ENCODE data around the gene CLNK.

CLNK gene

DNA sequence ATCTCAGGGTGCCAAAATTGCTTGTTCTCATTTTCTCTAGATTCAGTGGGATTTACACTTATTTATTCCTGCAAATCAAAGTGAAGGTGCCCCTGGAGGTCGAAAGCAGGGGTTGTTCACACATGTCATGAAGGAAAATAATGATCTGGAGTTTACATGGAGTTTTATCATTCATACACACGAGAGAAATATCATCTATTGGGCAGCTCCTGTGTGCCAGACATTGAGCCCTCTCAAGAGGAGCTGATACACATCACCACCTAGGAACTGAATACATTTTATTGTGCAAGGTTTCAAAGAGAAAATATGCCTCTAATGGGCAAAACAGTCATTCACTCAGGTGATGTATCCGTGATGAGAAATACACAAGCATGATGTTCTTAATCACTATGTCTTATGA, 23.5 kb downstream of the CLNK start:
- Histone ChIP-seq H3K4me1 (ENCODE audit: control insufficient read depth, insufficient read depth, low read length) (no peaks in the 10 kb centered on the region), H3K4me3 (ENCODE audit: low read depth, low read length) (no peak overlapping the region), H3K36me3 (ENCODE audit: control insufficient read depth, insufficient read depth, low read length) (no peaks in the 10 kb centered on the region), H3K27me3 (ENCODE audit: control insufficient read depth, insufficient read depth, low read length) (no peaks in the 10 kb centered on the region), H3K27ac (ENCODE audit: low read depth, low read length) (no peak overlapping the region), H3K9ac (ENCODE audit: low read length) (no peak overlapping the region), H3K9me3 (ENCODE audit: control insufficient read depth, insufficient read depth, low read depth, low read length) (no peaks in the 10 kb centered on the region)

DNA sequence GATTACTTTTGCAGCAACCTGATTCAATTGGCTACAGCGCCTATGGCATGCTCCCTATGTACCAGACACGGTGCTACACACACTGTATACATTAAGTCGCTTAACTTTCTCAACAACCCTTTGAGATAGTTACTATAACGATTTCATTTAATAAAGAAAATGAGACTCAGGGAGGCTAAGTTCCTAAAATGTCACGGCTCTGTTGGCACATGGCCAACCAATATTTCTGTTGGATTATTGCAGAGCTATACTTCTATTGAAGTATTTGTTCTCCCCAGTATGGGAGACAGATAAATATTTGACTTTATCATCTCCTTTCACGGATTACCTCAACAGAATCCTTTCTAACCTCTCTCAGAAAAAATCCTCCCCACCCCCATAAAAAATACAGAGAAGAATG, 25.3 kb downstream of the CLNK start:
- no peaks in the 10 kb centered on the region for H3K27me3 ChIP-seq (ENCODE audit: control insufficient read depth, insufficient read depth, low read length)
- H3K36me3 ChIP-seq (ENCODE audit: control insufficient read depth, insufficient read depth, low read length), result no peaks in the 10 kb centered on the region
- no peaks in the 10 kb centered on the region for H3K4me1 ChIP-seq (ENCODE audit: control insufficient read depth, insufficient read depth, low read length)
- H3K27ac ChIP-seq (ENCODE audit: low read depth, low read length), result no peak overlapping the region
- no peak overlapping the region for H3K9ac ChIP-seq (ENCODE audit: low read length)
- H3K9me3 ChIP-seq (ENCODE audit: control insufficient read depth, insufficient read depth, low read depth, low read length), result no peaks in the 10 kb centered on the region
- no peak overlapping the region for H3K4me3 ChIP-seq (ENCODE audit: low read depth, low read length)

DNA sequence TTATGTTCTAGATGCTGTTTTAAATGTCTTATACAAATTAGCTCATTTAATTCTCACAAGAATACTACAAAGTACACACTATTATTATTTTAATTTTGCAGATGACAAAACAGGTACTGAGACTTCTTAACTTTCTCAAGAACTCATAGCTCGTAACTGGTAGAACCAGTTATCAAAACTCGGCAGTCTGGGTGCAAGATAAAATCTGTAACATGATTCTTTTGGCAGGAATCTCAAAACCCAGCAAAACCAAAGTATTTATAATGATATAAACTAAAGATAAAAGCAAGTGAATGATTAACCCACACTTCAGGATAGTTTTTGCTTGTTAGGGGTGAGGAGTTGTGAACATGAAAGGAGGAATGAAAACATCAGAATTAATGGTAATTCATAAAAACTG, 27.6 kb downstream of the CLNK start:
- Histone ChIP-seq H3K27ac (ENCODE audit: low read depth, low read length) (no peak overlapping the region), H3K4me1 (ENCODE audit: control insufficient read depth, insufficient read depth, low read length) (no peaks in the 10 kb centered on the region), H3K9me3 (ENCODE audit: control insufficient read depth, insufficient read depth, low read depth, low read length) (no peaks in the 10 kb centered on the region), H3K36me3 (ENCODE audit: control insufficient read depth, insufficient read depth, low read length) (no peaks in the 10 kb centered on the region), H3K4me3 (ENCODE audit: low read depth, low read length) (no peak overlapping the region), H3K9ac (ENCODE audit: low read length) (no peak overlapping the region), H3K27me3 (ENCODE audit: control insufficient read depth, insufficient read depth, low read length) (no peaks in the 10 kb centered on the region)

DNA sequence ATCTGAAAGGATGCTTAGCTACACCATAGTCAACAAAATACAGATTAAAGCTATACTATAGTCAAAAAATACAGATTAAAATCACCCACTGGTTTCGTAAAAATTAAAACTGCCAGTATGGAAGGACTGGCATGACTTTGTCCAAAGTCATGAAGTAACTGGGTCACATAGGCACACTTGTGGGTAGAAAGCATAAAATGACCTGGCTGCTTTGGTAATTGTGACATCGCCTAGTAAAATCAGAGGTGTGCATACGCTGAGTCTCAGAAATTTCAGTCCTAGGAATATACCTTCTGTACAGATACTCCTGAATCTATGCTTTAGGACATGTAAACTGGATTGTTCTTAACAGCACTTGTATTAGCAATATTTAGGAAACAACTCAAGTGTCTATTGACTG, 28.1 kb downstream of the CLNK start:
- no peaks in the 10 kb centered on the region for H3K36me3 ChIP-seq (ENCODE audit: control insufficient read depth, insufficient read depth, low read length)
- H3K9ac ChIP-seq (ENCODE audit: low read length), result no peak overlapping the region
- no peak overlapping the region for H3K4me3 ChIP-seq (ENCODE audit: low read depth, low read length)
- no peaks in the 10 kb centered on the region for H3K9me3 ChIP-seq (ENCODE audit: control insufficient read depth, insufficient read depth, low read depth, low read length)
- H3K27ac ChIP-seq (ENCODE audit: low read depth, low read length), result no peak overlapping the region
- H3K4me1 ChIP-seq (ENCODE audit: control insufficient read depth, insufficient read depth, low read length), result no peaks in the 10 kb centered on the region
- H3K27me3 ChIP-seq (ENCODE audit: control insufficient read depth, insufficient read depth, low read length), result no peaks in the 10 kb centered on the region

GRCh38 chr4:10655968-10656367, 28.6 kb downstream of the CLNK start:
- no peaks in the 10 kb centered on the region for H3K9me3 ChIP-seq (ENCODE audit: control insufficient read depth, insufficient read depth, low read depth, low read length)
- H3K4me1 ChIP-seq (ENCODE audit: control insufficient read depth, insufficient read depth, low read length), result no peaks in the 10 kb centered on the region
- no peak overlapping the region for H3K4me3 ChIP-seq (ENCODE audit: low read depth, low read length)
- no peak overlapping the region for H3K9ac ChIP-seq (ENCODE audit: low read length)
- H3K27ac ChIP-seq (ENCODE audit: low read depth, low read length), result no peak overlapping the region
- no peaks in the 10 kb centered on the region for H3K27me3 ChIP-seq (ENCODE audit: control insufficient read depth, insufficient read depth, low read length)
- H3K36me3 ChIP-seq (ENCODE audit: control insufficient read depth, insufficient read depth, low read length), result no peaks in the 10 kb centered on the region

GRCh38 chr4:10648479-10648878, 36.1 kb downstream of the CLNK start:
- H3K9ac ChIP-seq (ENCODE audit: low read length), result no peak overlapping the region
- H3K27ac ChIP-seq (ENCODE audit: low read depth, low read length), result no peak overlapping the region
- H3K9me3 ChIP-seq (ENCODE audit: control insufficient read depth, insufficient read depth, low read depth, low read length), result no peaks in the 10 kb centered on the region
- no peaks in the 10 kb centered on the region for H3K36me3 ChIP-seq (ENCODE audit: control insufficient read depth, insufficient read depth, low read length)
- H3K27me3 ChIP-seq (ENCODE audit: control insufficient read depth, insufficient read depth, low read length), result no peaks in the 10 kb centered on the region
- no peaks in the 10 kb centered on the region for H3K4me1 ChIP-seq (ENCODE audit: control insufficient read depth, insufficient read depth, low read length)
- no peak overlapping the region for H3K4me3 ChIP-seq (ENCODE audit: low read depth, low read length)

DNA sequence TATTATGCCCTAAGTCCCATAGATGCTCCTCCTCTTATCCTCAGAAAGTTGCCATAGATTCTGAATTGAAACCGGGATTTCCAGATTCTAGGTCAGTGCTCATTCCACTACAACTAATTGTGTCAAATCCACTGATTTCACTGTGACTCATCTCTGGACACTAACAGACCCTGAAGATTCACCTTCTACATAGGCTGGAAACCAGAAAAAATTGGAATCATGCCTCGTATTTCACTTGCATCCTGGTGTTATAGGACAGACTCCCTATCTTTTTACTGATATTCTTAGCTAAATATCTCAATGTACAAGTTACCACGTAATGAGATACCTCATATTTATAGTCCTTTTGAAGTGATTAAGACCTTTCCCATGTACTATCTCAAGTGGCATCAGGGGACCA, 36.7 kb downstream of the CLNK start:
- no peak overlapping the region for H3K27ac ChIP-seq (ENCODE audit: low read depth, low read length)
- H3K9ac ChIP-seq (ENCODE audit: low read length), result no peak overlapping the region
- H3K27me3 ChIP-seq (ENCODE audit: control insufficient read depth, insufficient read depth, low read length), result no peaks in the 10 kb centered on the region
- H3K9me3 ChIP-seq (ENCODE audit: control insufficient read depth, insufficient read depth, low read depth, low read length), result no peaks in the 10 kb centered on the region
- H3K4me1 ChIP-seq (ENCODE audit: control insufficient read depth, insufficient read depth, low read length), result no peaks in the 10 kb centered on the region
- H3K36me3 ChIP-seq (ENCODE audit: control insufficient read depth, insufficient read depth, low read length), result no peaks in the 10 kb centered on the region
- H3K4me3 ChIP-seq (ENCODE audit: low read depth, low read length), result no peak overlapping the region

DNA sequence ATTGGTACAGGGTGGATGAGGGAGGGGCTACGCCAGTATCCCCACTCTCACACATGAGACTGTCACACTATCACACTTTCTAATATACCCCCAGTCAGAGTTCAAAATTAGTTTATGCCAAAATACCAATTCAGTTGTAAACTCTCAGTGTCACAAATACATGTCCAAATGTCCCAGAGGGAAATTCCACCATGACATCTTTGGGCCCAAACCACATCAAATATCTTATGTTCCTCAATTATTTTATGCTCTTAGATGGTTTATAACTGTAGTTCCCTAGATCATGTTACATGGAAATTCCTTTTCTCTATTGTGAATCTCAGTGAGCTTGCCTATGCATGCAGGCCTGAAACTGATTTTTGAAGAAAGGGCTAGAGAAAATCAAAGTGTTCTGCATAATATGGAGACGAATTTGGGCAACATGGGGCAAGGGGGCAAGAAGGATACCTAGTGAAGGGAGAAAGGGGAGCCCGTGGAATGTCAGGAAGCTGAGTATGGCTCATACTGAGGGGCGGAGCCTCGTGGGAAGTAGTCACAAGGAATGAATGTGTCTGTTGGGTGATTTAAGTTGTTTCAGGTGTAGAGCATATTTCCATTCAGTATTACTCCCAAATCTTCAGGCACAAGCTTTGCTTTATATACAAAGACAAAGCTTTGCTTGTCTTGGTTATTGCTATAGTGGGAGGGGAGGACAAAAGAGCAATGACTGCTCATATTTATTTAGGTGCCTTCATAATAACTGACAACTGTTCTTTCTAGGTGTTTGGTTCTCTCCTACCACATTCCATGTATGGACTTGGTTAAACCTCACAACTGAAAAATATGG, 40.8 kb downstream of the CLNK start:
- no peak overlapping the region for H3K9ac ChIP-seq (ENCODE audit: low read length)
- no peaks in the 10 kb centered on the region for H3K4me1 ChIP-seq (ENCODE audit: control insufficient read depth, insufficient read depth, low read length)
- no peaks in the 10 kb centered on the region for H3K36me3 ChIP-seq (ENCODE audit: control insufficient read depth, insufficient read depth, low read length)
- no peak overlapping the region for H3K27ac ChIP-seq (ENCODE audit: low read depth, low read length)
- H3K9me3 ChIP-seq (ENCODE audit: control insufficient read depth, insufficient read depth, low read depth, low read length), result no peaks in the 10 kb centered on the region
- H3K4me3 ChIP-seq (ENCODE audit: low read depth, low read length), result no peak overlapping the region
- H3K27me3 ChIP-seq (ENCODE audit: control insufficient read depth, insufficient read depth, low read length), result no peaks in the 10 kb centered on the region

- no peak overlapping the region for H3K4me3 ChIP-seq (ENCODE audit: low read depth, low read length)
- H3K4me1 ChIP-seq (ENCODE audit: control insufficient read depth, insufficient read depth, low read length), result no peaks in the 10 kb centered on the region
- no peaks in the 10 kb centered on the region for H3K9me3 ChIP-seq (ENCODE audit: control insufficient read depth, insufficient read depth, low read depth, low read length)
- no peak overlapping the region for H3K9ac ChIP-seq (ENCODE audit: low read length)
- no peaks in the 10 kb centered on the region for H3K36me3 ChIP-seq (ENCODE audit: control insufficient read depth, insufficient read depth, low read length)
- no peaks in the 10 kb centered on the region for H3K27me3 ChIP-seq (ENCODE audit: control insufficient read depth, insufficient read depth, low read length)
- no peak overlapping the region for H3K27ac ChIP-seq (ENCODE audit: low read depth, low read length)
These were observed 43.9 kb downstream of the CLNK start for GRCh38 chr4:10640561-10641201.

DNA sequence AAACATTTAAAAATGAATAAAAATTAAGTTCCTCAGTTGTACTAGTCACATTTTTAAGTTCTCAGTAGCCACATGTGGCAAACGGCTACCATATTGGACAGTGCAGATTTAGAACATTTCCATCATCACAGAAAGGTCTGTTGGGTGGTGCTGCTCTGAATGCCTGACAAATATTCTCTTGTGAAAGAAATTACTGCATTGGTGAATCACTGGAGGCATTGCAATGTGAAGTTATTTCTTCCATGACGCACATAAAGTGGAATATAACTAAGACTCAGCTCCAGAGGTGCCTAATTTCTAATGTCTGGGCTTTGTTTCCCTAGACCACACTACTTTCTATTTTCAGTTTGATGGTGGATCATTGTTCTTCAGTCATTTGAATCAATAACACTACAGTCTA, 44.9 kb downstream of the CLNK start:
- H3K4me3 ChIP-seq (ENCODE audit: low read depth, low read length), result no peak overlapping the region
- H3K27me3 ChIP-seq (ENCODE audit: control insufficient read depth, insufficient read depth, low read length), result no peaks in the 10 kb centered on the region
- H3K4me1 ChIP-seq (ENCODE audit: control insufficient read depth, insufficient read depth, low read length), result no peaks in the 10 kb centered on the region
- no peaks in the 10 kb centered on the region for H3K36me3 ChIP-seq (ENCODE audit: control insufficient read depth, insufficient read depth, low read length)
- no peaks in the 10 kb centered on the region for H3K9me3 ChIP-seq (ENCODE audit: control insufficient read depth, insufficient read depth, low read depth, low read length)
- H3K9ac ChIP-seq (ENCODE audit: low read length), result no peak overlapping the region
- H3K27ac ChIP-seq (ENCODE audit: low read depth, low read length), result no peak overlapping the region

GRCh38 chr4:10639100-10639499, 45.5 kb downstream of the CLNK start:
- Histone ChIP-seq H3K4me3 (ENCODE audit: low read depth, low read length) (no peak overlapping the region), H3K27me3 (ENCODE audit: control insufficient read depth, insufficient read depth, low read length) (no peaks in the 10 kb centered on the region), H3K4me1 (ENCODE audit: control insufficient read depth, insufficient read depth, low read length) (no peaks in the 10 kb centered on the region), H3K9me3 (ENCODE audit: control insufficient read depth, insufficient read depth, low read depth, low read length) (no peaks in the 10 kb centered on the region), H3K27ac (ENCODE audit: low read depth, low read length) (no peak overlapping the region), H3K9ac (ENCODE audit: low read length) (no peak overlapping the region), H3K36me3 (ENCODE audit: control insufficient read depth, insufficient read depth, low read length) (no peaks in the 10 kb centered on the region)

Data from HUES6 (cell line).